B cell (primary cell): Measurements from ENCODE around the gene IRF9. TPM values are rescaled to one million over a fixed set of nuclear protein-coding genes. Genes with fewer than 3 reads are reported as not detected.

Experiments
- ATAC-seq: fragments of 200-7000 bp; cut with Tn5 transposase; one replicate; pipeline ENCODE4 v1.10.0; 2021; ENCODE audit warnings: low read depth, mild to moderate bottlenecking, moderate number of reproducible peaks, moderate library complexity
- CTCF ChIA-PET: fragments of 350-600 bp; sonication (Branson Sonifier 250); formaldehyde crosslinking; loops from one replicate; lab custom pipeline; 2021; ENCODE audit warnings: antibody characterized with exemption, inconsistent platforms; lab: Charles Lee
- POLR2A ChIA-PET: fragments of 350-600 bp; sonication (Branson Sonifier 250); formaldehyde crosslinking; loops from one replicate; lab custom pipeline; 2021; ENCODE audit warnings: antibody characterized with exemption; lab: Charles Lee
- DNase-seq: peaks from one replicate; pipeline ENCODE4 v3.0.0; 2013
- H2AFZ ChIP-seq: 2 replicates; pipeline ENCODE4 v1.6.1; 2012; ENCODE audit warnings: mild to moderate bottlenecking, low read depth, low read length; ENCODE audit not compliant: insufficient read depth, poor library complexity, severe bottlenecking
- H3K27ac ChIP-seq, 2 donors: 1 replicate in 1 of 2; 2 replicates in 1 of 2; pipeline ENCODE4 v1.5.1; 2012 to 2013; ENCODE audit warnings: low read length in 2 of 2, mild to moderate bottlenecking in 2 of 2, moderate library complexity in 1 of 2
- H3K27me3 ChIP-seq, 4 experiments: fragments of 200-600 bp in 1 of 4; sonication (generic) in 1 of 4; replicated peaks in 1 of 4; 1 replicate in 2 of 4; 2 replicates in 2 of 4; pipeline versions ENCODE4 v1.6.1 to v1.7.0; 2013 to 2016; ENCODE audit warnings: low read length in 3 of 4, mild to moderate bottlenecking in 2 of 4, mixed read lengths in 1 of 4, moderate library complexity in 1 of 4; ENCODE audit not compliant: insufficient read depth in 4 of 4, control insufficient read depth in 3 of 4; ENCODE audit errors: control extremely low read depth in 1 of 4
- H3K36me3 ChIP-seq, 2 experiments: replicated peaks in 1 of 2; 1 replicate in 1 of 2; 2 replicates in 1 of 2; pipeline versions ENCODE4 v1.6.1 to v1.7.1; 2013; ENCODE audit warnings: low read length in 1 of 2; ENCODE audit not compliant: insufficient read depth in 2 of 2, control insufficient read depth in 1 of 2; ENCODE audit errors: control extremely low read depth in 1 of 2, extremely low read depth in 1 of 2
- H3K4me1 ChIP-seq, 2 donors: fragments of 200-600 bp in 1 of 2; sonication (generic) in 1 of 2; 1 replicate in 1 of 2; 2 replicates in 1 of 2; pipeline versions ENCODE4 v1.5.1 to v1.6.1; 2013 to 2017; ENCODE audit warnings: low read length in 2 of 2; ENCODE audit not compliant: control insufficient read depth in 2 of 2, insufficient read depth in 2 of 2
- H3K4me2 ChIP-seq: replicated peaks from 2 replicates; pipeline ENCODE3; 2012; ENCODE audit warnings: mild to moderate bottlenecking, low read depth, low read length; ENCODE audit not compliant: poor library complexity, severe bottlenecking
- H3K4me3 ChIP-seq, 5 experiments: fragments of 200-600 bp in 1 of 5; sonication (generic) in 1 of 5; 1 replicate in 3 of 5; 2 replicates in 2 of 5; pipeline versions ENCODE4 v1.5.1 to v1.7.0; 2011 to 2016; ENCODE audit warnings: low read length in 4 of 5, mild to moderate bottlenecking in 4 of 5, low read depth in 2 of 5, control low read depth in 1 of 5, moderate library complexity in 1 of 5; ENCODE audit not compliant: insufficient read depth in 1 of 5; ENCODE audit errors: control extremely low read depth in 1 of 5, extremely low read depth in 1 of 5
- H3K79me2 ChIP-seq: fragments of 200-600 bp; sonication (generic); one replicate; pipeline ENCODE4 v1.6.0; 2016; ENCODE audit warnings: low read length; ENCODE audit not compliant: control insufficient read depth, insufficient read depth
- H3K9ac ChIP-seq: fragments of 200-600 bp; sonication (generic); 2 replicates; pipeline ENCODE4 v1.6.1; 2017; ENCODE audit warnings: mild to moderate bottlenecking, low read length, moderate library complexity
- H3K9me3 ChIP-seq, 3 donors: one replicate each; pipeline versions ENCODE4 v1.6.1 to v1.7.1; 2013; ENCODE audit warnings: low read length in 2 of 3; ENCODE audit not compliant: control insufficient read depth in 2 of 3, insufficient read depth in 1 of 3; ENCODE audit errors: control extremely low read depth in 1 of 3
- H4K20me1 ChIP-seq: 2 replicates; pipeline ENCODE4 v1.6.0; 2012; ENCODE audit warnings: mild to moderate bottlenecking, low read length; ENCODE audit not compliant: insufficient read depth, control insufficient read depth, poor library complexity, severe bottlenecking
- H3K27ac Mint-ChIP-seq: one replicate; pipeline ENCODE4 v1.8.0; 2021; ENCODE audit warnings: mixed read lengths
- H3K27me3 Mint-ChIP-seq: one replicate; pipeline ENCODE4 v1.8.0; 2021; ENCODE audit warnings: mixed read lengths
- H3K4me1 Mint-ChIP-seq: one replicate; pipeline ENCODE4 v1.8.0; 2021; ENCODE audit warnings: mixed read lengths
- H3K4me3 Mint-ChIP-seq: one replicate; pipeline ENCODE4 v1.8.0; 2021; ENCODE audit warnings: mixed read lengths
- H3K9me3 Mint-ChIP-seq: one replicate; pipeline ENCODE4 v1.8.0; 2022; ENCODE audit warnings: mixed read lengths; ENCODE audit not compliant: insufficient read depth
- EZH2 ChIP-seq: IDR thresholded peaks from 2 replicates; pipeline ENCODE4 v1.6.1; 2012; ENCODE audit warnings: borderline replicate concordance, low read depth, mild to moderate bottlenecking, moderate library complexity, low read length; ENCODE audit not compliant: insufficient read depth, poor library complexity, severe bottlenecking
- WGBS: methylation state at CpG from one replicate; pipeline ENCODE4 v1.1.5; 2013; ENCODE audit warnings: missing lambda C conversion rate; ENCODE audit not compliant: insufficient coverage; 5-methylcytosine and 5-hydroxymethylcytosine counted together
- intact Hi-C: fragments of 100-400 bp; cut with micrococcal nuclease; formaldehyde crosslinking; loops from one replicate; pipeline ENCODE4 v1.10.0; 2022
- polyA plus RNA-seq: library from polyadenylated mRNA; depleted of rRNA; stranded (reverse); fragments of >200 nt; gene quantifications from 2 replicates; pipeline ENCODE4 v1.2.3, GENCODE V29; 2012
- total RNA-seq, 2 donors: library from RNA; stranded (reverse); fragments of 120-200 nt in 1 of 2; gene quantifications; 1 replicate in 1 of 2; 2 replicates in 1 of 2; pipeline versions ENCODE4 v1.2.3 to v1.2.4, GENCODE V29; 2013 to 2022
- TF ChIP-seq, protein P1 (sequence below): fragments of 200-600 bp; IDR thresholded peaks from one replicate; pipeline ENCODE4 v1.8.0; 2022; ENCODE audit warnings: antibody characterized with exemption, mild to moderate bottlenecking

IRF9 gene
- total and polyA plus RNA-seq, 2 donors (not counting 1 experiment from before 2014, with no cell fraction given), result 191 to 269 TPM

DNA sequence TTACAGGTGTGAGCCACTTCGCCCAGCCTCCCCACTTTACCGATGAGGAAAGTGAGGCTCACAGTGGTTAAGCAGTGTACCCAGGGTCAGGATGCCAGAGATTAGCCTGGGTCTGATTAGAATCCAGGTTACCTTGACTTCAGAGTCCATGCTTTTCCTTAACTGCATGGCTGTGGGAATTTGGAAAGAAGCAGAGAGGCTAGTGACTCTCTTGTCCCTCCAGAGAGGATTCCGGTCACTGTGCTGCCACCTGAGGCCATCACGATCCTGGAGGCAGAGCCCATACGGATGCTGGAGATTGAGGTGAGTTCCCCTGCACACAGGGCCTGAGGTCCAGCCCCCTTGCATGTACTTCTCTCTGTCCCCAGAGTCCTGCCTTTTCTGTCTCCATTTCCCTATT is 15.5 kb downstream of the IRF9 start:
- Histone ChIP-seq H3K4me1 (peaks cover 8 to 14% of the 10 kb centered on the region in 2 donors), H3K4me2 (no peak overlapping the region), H3K9me3 (no peaks in the 10 kb centered on the region), H3K9ac (no peak overlapping the region), H4K20me1 (no peaks in the 10 kb centered on the region), H3K27ac (no peak overlapping the region), H3K79me2 (no peaks in the 10 kb centered on the region), H3K36me3 (peaks cover 1 to 38% of the 10 kb centered on the region in 2 experiments), H2AFZ (no peak overlapping the region), H3K27me3 (no peaks in the 10 kb centered on the region), H3K4me3 (no peak overlapping the region)
- ATAC-seq (no peak), DNase-seq (no peak)
- Mint-ChIP-seq H3K27ac (no peak overlapping the region), H3K27me3 (no peaks in the 10 kb centered on the region), H3K4me1 (peaks cover 20% of the 10 kb centered on the region), H3K9me3 (no peaks in the 10 kb centered on the region), H3K4me3 (no peak overlapping the region)
- WGBS, result 98% methylated on average over 5 of the region's 5 CpGs
- POLR2A ChIA-PET, result interaction anchor here (0.6 to 1.7 kb wide), 2 partner anchors 16 to 66 kb away, joined by 4 to 5 read pairs; partner anchors contain the start of gene IRF9
- CTCF ChIA-PET, result interaction anchor here (1.1 kb wide), 1 partner anchor 86 kb away, joined by 4 read pairs; no protein-coding TSS in a partner anchor
- TF ChIP-seq, protein P1, sequence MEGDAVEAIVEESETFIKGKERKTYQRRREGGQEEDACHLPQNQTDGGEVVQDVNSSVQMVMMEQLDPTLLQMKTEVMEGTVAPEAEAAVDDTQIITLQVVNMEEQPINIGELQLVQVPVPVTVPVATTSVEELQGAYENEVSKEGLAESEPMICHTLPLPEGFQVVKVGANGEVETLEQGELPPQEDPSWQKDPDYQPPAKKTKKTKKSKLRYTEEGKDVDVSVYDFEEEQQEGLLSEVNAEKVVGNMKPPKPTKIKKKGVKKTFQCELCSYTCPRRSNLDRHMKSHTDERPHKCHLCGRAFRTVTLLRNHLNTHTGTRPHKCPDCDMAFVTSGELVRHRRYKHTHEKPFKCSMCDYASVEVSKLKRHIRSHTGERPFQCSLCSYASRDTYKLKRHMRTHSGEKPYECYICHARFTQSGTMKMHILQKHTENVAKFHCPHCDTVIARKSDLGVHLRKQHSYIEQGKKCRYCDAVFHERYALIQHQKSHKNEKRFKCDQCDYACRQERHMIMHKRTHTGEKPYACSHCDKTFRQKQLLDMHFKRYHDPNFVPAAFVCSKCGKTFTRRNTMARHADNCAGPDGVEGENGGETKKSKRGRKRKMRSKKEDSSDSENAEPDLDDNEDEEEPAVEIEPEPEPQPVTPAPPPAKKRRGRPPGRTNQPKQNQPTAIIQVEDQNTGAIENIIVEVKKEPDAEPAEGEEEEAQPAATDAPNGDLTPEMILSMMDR, result no peak
- TF ChIP-seq EZH2, result no peak
- intact Hi-C loops, result no loop called here

DNA sequence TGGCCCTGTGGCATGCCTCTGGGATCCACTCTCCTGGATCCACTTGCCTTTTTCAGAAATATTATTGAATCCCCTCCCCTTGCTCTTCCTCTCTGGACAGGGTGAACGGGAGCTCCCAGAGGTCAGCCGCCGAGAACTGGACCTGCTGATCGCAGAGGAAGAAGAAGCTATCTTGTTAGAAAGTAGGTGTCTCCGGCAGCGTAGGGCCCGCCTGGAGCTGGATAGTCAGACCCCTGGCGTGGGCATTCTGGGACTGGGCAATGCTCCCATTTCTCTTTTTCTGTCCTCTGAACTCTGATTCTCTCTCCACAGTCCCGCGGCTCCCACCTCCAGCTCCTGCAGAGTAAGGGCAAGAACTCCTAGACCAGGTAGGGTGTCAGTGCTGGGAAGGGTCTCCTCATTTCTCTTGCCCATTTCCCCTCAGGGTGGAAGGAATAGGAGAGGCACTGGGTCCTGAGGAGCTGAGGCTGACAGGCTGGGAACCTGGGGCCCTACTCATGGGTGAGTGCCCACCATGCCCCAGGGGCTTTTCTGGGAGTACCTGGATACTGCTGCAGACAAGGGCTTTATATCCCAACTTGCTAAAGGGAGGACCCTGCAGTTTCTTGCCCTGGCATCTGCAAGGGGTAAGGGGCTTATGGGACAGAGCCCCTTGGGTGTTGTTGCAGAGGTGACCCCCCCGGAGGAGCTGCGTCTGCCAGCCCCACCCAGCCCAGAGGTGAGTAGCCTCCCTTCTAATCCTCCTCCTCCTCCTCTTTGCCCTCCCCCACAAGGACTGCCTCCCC is 16.2 kb downstream of the IRF9 start:
- intact Hi-C loops, result no loop called here
- ChIA-PET CTCF (interaction anchor here (1.1 kb wide), 1 partner anchor 86 kb away, joined by 4 read pairs; no protein-coding TSS in a partner anchor), POLR2A (interaction anchor here (1.7 kb wide), 1 partner anchor 16 kb away, joined by 4 read pairs; the partner anchor contains the start of gene IRF9)

More for the DNA sequence above, 16.2 kb downstream of the IRF9 start:
- TF ChIP-seq, protein P1, result no peak
- no peak for TF ChIP-seq EZH2
- H3K36me3 ChIP-seq, result peaks cover 3 to 44% of the 10 kb centered on the region in 2 experiments
- H3K4me1 Mint-ChIP-seq, result peaks cover 13% of the 10 kb centered on the region
- H2AFZ ChIP-seq, result no peak overlapping the region
- DNase-seq (no peak), ATAC-seq (no peak)
- no peak overlapping the region for H3K4me2 ChIP-seq
- H3K27ac ChIP-seq, result no peak overlapping the region
- H3K4me1 ChIP-seq, result peaks cover 5 to 9% of the 10 kb centered on the region in 2 donors
- H3K27me3 ChIP-seq, result no peaks in the 10 kb centered on the region
- no peak overlapping the region for H3K4me3 Mint-ChIP-seq
- no peaks in the 10 kb centered on the region for H3K9me3 ChIP-seq
- no CpG with 5 or more reads among the region's 12 CpGs for WGBS
- H3K27ac Mint-ChIP-seq, result no peak overlapping the region
- H3K79me2 ChIP-seq, result no peaks in the 10 kb centered on the region
- no peaks in the 10 kb centered on the region for H3K27me3 Mint-ChIP-seq
- H3K4me3 ChIP-seq, result no peak overlapping the region
- no peaks in the 10 kb centered on the region for H3K9me3 Mint-ChIP-seq
- no peaks in the 10 kb centered on the region for H4K20me1 ChIP-seq
- no peak overlapping the region for H3K9ac ChIP-seq
